OCI-LY1 (cell line): ENCODE measurements around the gene MUC20.

Source experiments
- CTCF ChIP-seq: fragments of 200-600 bp; sonication (generic), shearing (Covaris generic); IDR thresholded peaks from 2 replicates; pipeline ENCODE4 v1.5.1; 2017; ENCODE audit warnings: mild to moderate bottlenecking, antibody characterized with exemption, low read length, moderate library complexity, mixed read lengths
- EZH2 ChIP-seq: fragments of 200-600 bp; sonication (generic), shearing (Covaris generic); IDR thresholded peaks from 2 replicates; pipeline ENCODE4 v1.8.0; 2017; ENCODE audit warnings: borderline replicate concordance, mixed run types, mild to moderate bottlenecking, antibody characterized with exemption, low read length, moderate library complexity, mixed read lengths

GRCh38 chr3:195692354-195692685 is 28.5 kb upstream of the MUC20 start:
- no peak for TF ChIP-seq CTCF
- TF ChIP-seq EZH2 = no peak
